ENCODE data around the gene MXD1. TPM values are rescaled to one million over a fixed set of nuclear protein-coding genes. Genes with fewer than 3 reads are reported as not detected.

Gene MXD1
- total and polyA plus RNA-seq, 8 donors: 8.1 to 40.2 (median 18.2) TPM

DNA sequence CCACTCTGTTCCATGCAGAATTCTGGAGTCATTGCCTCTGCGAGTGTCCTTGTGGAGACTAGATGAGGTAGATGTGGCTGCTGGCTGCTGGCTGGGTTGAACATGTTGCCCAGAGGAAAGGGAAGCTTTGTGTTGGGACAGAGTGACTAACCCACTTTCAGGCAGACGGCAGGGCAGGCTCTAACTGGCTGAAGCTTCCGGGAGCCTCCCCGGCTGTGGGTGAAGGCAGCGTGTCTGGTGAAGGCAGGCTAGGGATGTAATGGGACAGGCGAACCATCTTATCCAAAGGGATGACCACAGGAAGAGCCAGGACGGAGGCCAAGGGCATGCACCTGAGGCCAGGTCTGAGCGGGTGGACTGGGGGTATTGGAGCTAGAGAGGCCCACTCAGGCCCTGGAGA, 30.5 kb downstream of the MXD1 start:
- TF ChIP-seq POLR2A (IDR thresholded peaks at IDR 0.05): no peak
- TF ChIP-seq, protein P1, sequence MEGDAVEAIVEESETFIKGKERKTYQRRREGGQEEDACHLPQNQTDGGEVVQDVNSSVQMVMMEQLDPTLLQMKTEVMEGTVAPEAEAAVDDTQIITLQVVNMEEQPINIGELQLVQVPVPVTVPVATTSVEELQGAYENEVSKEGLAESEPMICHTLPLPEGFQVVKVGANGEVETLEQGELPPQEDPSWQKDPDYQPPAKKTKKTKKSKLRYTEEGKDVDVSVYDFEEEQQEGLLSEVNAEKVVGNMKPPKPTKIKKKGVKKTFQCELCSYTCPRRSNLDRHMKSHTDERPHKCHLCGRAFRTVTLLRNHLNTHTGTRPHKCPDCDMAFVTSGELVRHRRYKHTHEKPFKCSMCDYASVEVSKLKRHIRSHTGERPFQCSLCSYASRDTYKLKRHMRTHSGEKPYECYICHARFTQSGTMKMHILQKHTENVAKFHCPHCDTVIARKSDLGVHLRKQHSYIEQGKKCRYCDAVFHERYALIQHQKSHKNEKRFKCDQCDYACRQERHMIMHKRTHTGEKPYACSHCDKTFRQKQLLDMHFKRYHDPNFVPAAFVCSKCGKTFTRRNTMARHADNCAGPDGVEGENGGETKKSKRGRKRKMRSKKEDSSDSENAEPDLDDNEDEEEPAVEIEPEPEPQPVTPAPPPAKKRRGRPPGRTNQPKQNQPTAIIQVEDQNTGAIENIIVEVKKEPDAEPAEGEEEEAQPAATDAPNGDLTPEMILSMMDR (IDR thresholded peaks at IDR 0.05): no peak
- TF ChIP-seq EP300 (IDR thresholded peaks at IDR 0.05): no peak
- no peak for TF ChIP-seq POLR2AphosphoS5 (IDR thresholded peaks at IDR 0.05)
- Histone ChIP-seq H3K36me3 (peaks cover 14 to 38% (median 35%) of the 10 kb centered on the region in 4 donors), H3K27me3 (peaks cover 0 to 10% (median 0%) of the 10 kb centered on the region in 3 donors), H3K4me3 (no peak overlapping the region), H3K9me3 (no peaks in the 10 kb centered on the region), H3K4me1 (peaks cover 0 to 44% (median 14%) of the 10 kb centered on the region in 4 donors), H3K27ac (peak overlapping the region in 3 of 5 donors; percentile 49 to 81 (median 79))
- WGBS, 5 donors: 85 to 95% (median 91%) methylated on average over 8 of the region's 8 CpGs
- peak in 1 of 2 donors; percentile 42 for DNase-seq
- intact Hi-C loops (cut with DNase I; ENCODE audit: low total_unique reads): no loop called here

DNA sequence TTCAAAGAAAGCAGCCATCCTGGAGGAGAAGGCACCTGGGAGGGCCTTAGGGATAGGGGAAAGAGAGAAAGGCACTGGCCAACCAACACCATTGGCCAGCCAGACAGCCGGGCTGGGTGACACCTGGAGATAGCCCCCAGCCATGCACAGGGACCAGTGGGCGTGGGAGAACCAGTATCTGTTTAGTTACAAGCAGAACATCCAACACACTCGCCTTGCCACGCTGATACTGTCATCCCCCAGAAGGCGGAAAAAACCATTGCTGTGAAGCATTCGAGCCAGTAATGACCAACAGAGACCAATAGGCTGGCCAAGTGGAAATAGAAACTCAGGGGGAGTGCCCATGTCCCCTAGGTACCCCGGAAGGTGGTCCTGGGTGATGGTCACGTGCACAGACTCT, 31.0 kb downstream of the MXD1 start:
- no peak for DNase-seq
- TF ChIP-seq, protein P1 (IDR thresholded peaks at IDR 0.05): no peak
- TF ChIP-seq POLR2A (IDR thresholded peaks at IDR 0.05) (no peak), EP300 (IDR thresholded peaks at IDR 0.05) (no peak), POLR2AphosphoS5 (IDR thresholded peaks at IDR 0.05) (no peak)
- Histone ChIP-seq H3K4me1 (peaks cover 0 to 44% (median 14%) of the 10 kb centered on the region in 4 donors), H3K9me3 (no peaks in the 10 kb centered on the region), H3K27ac (peak overlapping the region in 3 of 5 donors; percentile 49 to 81 (median 79)), H3K4me3 (no peak overlapping the region), H3K27me3 (peaks cover 0 to 10% (median 0%) of the 10 kb centered on the region in 3 donors), H3K36me3 (peaks cover 14 to 33% (median 30%) of the 10 kb centered on the region in 4 donors)
- WGBS, 5 donors: 78 to 96% (median 87%) methylated on average over 8 of the region's 8 CpGs
- intact Hi-C loops (cut with DNase I; ENCODE audit: low total_unique reads): no loop called here

DNA sequence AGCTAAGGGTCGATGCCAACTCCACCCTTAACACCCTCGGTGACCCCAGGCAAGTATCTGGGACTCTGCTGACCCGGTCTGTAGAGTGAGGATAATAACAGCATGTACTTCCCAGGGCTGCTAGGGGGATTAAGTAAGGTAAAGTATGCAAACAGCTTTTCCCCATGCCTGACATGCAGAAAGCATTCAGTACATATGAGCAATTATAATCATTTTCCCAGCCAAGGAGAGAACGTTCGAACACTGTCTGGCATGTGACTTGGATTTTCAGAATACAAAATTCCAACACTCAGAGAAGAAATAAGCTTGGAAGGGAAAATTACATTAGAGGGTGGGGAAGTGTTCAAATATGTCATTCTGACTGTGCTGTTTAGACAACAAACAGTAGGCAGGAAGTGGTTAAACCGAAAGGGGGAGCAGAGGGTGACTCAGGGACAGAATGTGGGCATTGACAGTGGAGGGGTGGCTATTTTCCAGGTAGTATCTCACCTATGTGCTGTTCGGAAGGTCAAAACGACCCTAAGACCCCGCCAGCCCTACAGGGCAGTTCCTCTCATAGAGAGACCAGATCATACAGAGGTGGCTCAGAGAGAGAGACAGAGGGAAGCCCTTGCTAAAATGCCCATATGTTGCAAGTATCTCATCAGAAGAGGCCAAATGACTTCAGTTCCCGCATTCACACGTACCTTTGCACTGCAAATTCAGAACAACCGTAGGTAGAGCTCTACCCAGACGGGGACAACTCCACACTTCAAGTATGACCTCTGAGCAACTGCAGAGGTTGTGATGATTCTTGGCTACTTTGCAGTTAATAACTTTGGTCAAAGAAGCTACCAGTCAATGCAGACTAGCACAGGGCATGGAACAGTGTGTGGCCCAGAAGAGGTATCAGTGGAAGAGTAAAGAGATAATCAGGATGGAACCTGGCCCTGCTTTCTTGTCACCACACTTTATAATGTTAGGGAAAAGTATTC, 31.7 kb downstream of the MXD1 start:
- TF ChIP-seq POLR2A (IDR thresholded peaks at IDR 0.05) (no peak), POLR2AphosphoS5 (IDR thresholded peaks at IDR 0.05) (no peak), EP300 (IDR thresholded peaks at IDR 0.05) (no peak)
- TF ChIP-seq, protein P1 (IDR thresholded peaks at IDR 0.05): no peak
- peak; percentile 38 to 65 for DNase-seq
- Histone ChIP-seq H3K27ac (peak overlapping the region; percentile 11 to 81 (median 49)), H3K9me3 (no peaks in the 10 kb centered on the region), H3K27me3 (peaks cover 0 to 10% (median 0%) of the 10 kb centered on the region in 3 donors), H3K4me1 (peaks cover 0 to 44% (median 14%) of the 10 kb centered on the region in 4 donors), H3K36me3 (peaks cover 14 to 26% (median 24%) of the 10 kb centered on the region in 4 donors), H3K4me3 (no peak overlapping the region)
- intact Hi-C loops (cut with DNase I; ENCODE audit: low total_unique reads): no loop called here
- WGBS, 5 donors: 48 to 58% (median 49%) methylated on average over 13 of the region's 13 CpGs

DNA sequence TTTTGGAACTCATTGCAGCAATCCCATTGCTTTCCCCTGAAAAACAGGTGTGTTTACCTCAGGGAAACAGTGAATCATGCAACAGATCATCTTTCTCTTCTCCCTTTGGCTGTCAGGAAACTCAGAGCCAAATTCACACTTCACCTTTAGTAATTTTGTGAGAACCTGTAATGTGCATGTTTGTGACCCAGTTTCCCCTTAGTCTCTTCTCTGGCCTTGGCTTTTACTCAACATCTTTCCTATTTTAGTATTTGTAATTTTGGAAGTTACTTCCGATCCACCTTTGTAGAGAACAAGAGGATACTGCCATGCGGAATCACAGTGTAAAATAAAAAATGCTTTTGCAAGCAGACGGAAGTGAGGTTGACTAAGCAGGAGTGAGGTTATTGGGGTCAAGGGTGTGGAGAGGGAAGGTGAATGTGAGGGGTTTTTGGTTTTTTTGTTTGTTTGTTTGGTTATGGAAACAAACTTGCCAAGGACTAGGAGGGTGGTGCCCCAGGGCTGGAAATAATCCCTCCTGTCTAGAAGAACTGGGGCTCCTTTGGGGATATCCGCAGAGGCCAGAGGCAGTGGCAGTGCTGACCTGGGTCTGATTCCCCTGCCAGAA, 32.5 kb downstream of the MXD1 start:
- Histone ChIP-seq H3K4me1 (peaks cover 0 to 44% (median 14%) of the 10 kb centered on the region in 4 donors), H3K4me3 (no peak overlapping the region), H3K36me3 (peaks cover 8 to 18% (median 16%) of the 10 kb centered on the region in 4 donors), H3K27ac (peak overlapping the region in 3 of 5 donors; percentile 49 to 81 (median 79)), H3K27me3 (peaks cover 0 to 10% (median 0%) of the 10 kb centered on the region in 3 donors), H3K9me3 (no peaks in the 10 kb centered on the region)
- intact Hi-C loops (cut with DNase I; ENCODE audit: low total_unique reads): no loop called here
- WGBS, 5 donors: 82 to 92% (median 89%) methylated on average over 4 of the region's 4 CpGs
- TF ChIP-seq EP300 (IDR thresholded peaks at IDR 0.05) (no peak), POLR2A (IDR thresholded peaks at IDR 0.05) (no peak)
- no peak for DNase-seq
